Activated CD8-positive, alpha-beta memory T cell treated with anti-CD3 and anti-CD28 coated beads, Interleukin-2, amount 50 U/mL, for 1 hour (primary cell): Measurements from ENCODE around the gene FRG1.
"Not testable (repeated sequence)": the region's sequence is repeated elsewhere in the genome, so short reads cannot be mapped to it uniquely, and the experiment has no call there.

Source experiments
- DNase-seq: peaks from one replicate; pipeline ENCODE4 v3.0.0-alpha.2; 2020; ENCODE audit errors: extremely low read depth

The FRG1 gene

GRCh38 chr4:189940178-189941004 is at the start of gene FRG1:
Gene FRG1, plus strand, starts transcription at chr4:189940872. Its CDS starts 138 bp downstream, at chr4:189941010.
- DNase-seq, result peak; percentile 91

GRCh38 chr4:189897667-189898066 is 43.0 kb upstream of the FRG1 start:
- no peak for DNase-seq

- DNase-seq, result not testable (repeated sequence)
These were observed 41.1 kb upstream of the FRG1 start for GRCh38 chr4:189899481-189900015.

- DNase-seq, result peak; percentile 10
These were observed 36.1 kb upstream of the FRG1 start for GRCh38 chr4:189904420-189905027.

- no peak for DNase-seq
These were observed 28.5 kb upstream of the FRG1 start for GRCh38 chr4:189912170-189912569.

GRCh38 chr4:189917161-189917891 is 23.3 kb upstream of the FRG1 start:
- DNase-seq, result no peak

GRCh38 chr4:189921058-189921457 is 19.6 kb upstream of the FRG1 start:
- no peak for DNase-seq

GRCh38 chr4:189926742-189927141 is 13.9 kb upstream of the FRG1 start:
- DNase-seq, result not testable (repeated sequence)

- DNase-seq, result no peak
These were observed 356 bp downstream of the FRG1 start for GRCh38 chr4:189941005-189941450.

GRCh38 chr4:189942412-189942811 is 1.7 kb downstream of the FRG1 start:
- not testable (repeated sequence) for DNase-seq

GRCh38 chr4:189944077-189944476 is 3.4 kb downstream of the FRG1 start:
- not testable (repeated sequence) for DNase-seq

GRCh38 chr4:189946906-189947305 is 6.2 kb downstream of the FRG1 start:
- not testable (repeated sequence) for DNase-seq

- DNase-seq, result not testable (repeated sequence)
These were observed 7.8 kb downstream of the FRG1 start for GRCh38 chr4:189948486-189948885.

GRCh38 chr4:189969291-189969690 is 28.6 kb downstream of the FRG1 start:
- not testable (repeated sequence) for DNase-seq

GRCh38 chr4:189973646-189974045 is 33.0 kb downstream of the FRG1 start:
- no peak for DNase-seq

- DNase-seq, result no peak
These were observed 33.4 kb downstream of the FRG1 start for GRCh38 chr4:189974056-189974455.

- DNase-seq, result no peak
These were observed 38.8 kb downstream of the FRG1 start for GRCh38 chr4:189979196-189980047.

- DNase-seq, result not testable (repeated sequence)
These were observed 39.6 kb downstream of the FRG1 start for GRCh38 chr4:189980292-189980691.

- DNase-seq, result no peak
These were observed 41.3 kb downstream of the FRG1 start for GRCh38 chr4:189981970-189982369.

GRCh38 chr4:189983916-189984526 is 43.3 kb downstream of the FRG1 start:
- DNase-seq, result not testable (repeated sequence)

GRCh38 chr4:189984661-189985060 is 44.0 kb downstream of the FRG1 start:
- not testable (repeated sequence) for DNase-seq
